ENCODE measurements around the gene PLCB4. TPM values are rescaled to one million over a fixed set of nuclear protein-coding genes. Genes with fewer than 3 reads are reported as not detected.
A peak's percentile ranks its signal among the peaks of the same experiment; 100 is the strongest.

The PLCB4 gene
- total RNA-seq, 1 donor from 2014 or later = 59.6 TPM

DNA sequence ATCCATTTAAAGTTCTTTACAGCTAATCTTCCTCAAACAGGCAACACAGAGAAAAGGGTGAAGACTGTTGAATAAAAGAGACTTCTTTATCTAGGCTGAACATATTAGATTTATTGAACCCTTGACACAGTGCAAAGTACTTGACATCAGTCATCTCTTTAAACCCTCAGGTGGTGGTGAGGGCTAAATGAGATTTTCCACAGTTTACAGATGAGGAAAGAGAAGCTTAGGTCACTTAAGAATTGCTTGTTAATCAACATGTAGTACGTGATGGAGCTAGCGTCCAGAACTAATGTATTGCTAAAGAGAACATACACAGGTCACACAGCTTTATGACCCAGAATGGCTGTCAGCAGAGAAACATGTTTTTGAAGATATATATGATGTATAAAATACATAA lies 252.1 kb downstream of the PLCB4 start:
- DNase-seq (ENCODE audit: low read depth) = no peak
- TF ChIP-seq, protein P1, sequence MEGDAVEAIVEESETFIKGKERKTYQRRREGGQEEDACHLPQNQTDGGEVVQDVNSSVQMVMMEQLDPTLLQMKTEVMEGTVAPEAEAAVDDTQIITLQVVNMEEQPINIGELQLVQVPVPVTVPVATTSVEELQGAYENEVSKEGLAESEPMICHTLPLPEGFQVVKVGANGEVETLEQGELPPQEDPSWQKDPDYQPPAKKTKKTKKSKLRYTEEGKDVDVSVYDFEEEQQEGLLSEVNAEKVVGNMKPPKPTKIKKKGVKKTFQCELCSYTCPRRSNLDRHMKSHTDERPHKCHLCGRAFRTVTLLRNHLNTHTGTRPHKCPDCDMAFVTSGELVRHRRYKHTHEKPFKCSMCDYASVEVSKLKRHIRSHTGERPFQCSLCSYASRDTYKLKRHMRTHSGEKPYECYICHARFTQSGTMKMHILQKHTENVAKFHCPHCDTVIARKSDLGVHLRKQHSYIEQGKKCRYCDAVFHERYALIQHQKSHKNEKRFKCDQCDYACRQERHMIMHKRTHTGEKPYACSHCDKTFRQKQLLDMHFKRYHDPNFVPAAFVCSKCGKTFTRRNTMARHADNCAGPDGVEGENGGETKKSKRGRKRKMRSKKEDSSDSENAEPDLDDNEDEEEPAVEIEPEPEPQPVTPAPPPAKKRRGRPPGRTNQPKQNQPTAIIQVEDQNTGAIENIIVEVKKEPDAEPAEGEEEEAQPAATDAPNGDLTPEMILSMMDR (conservative IDR thresholded peaks at IDR 0.05; ENCODE audit: low read depth, low read length) = no peak
- H3K4me3 ChIP-seq (ENCODE audit: low read depth, low read length) = no peak overlapping the region

GRCh38 chr20:9322661-9323060 lies 253.8 kb downstream of the PLCB4 start:
- no peak overlapping the region for H3K4me3 ChIP-seq (ENCODE audit: low read depth, low read length)
- DNase-seq (ENCODE audit: low read depth) = no peak
- TF ChIP-seq, protein P1 (conservative IDR thresholded peaks at IDR 0.05; ENCODE audit: low read depth, low read length) = no peak

GRCh38 chr20:9323622-9324021 lies 254.7 kb downstream of the PLCB4 start:
- no peak overlapping the region for H3K4me3 ChIP-seq (ENCODE audit: low read depth, low read length)
- no peak for DNase-seq (ENCODE audit: low read depth)
- TF ChIP-seq, protein P1 (conservative IDR thresholded peaks at IDR 0.05; ENCODE audit: low read depth, low read length) = peak; percentile 49

GRCh38 chr20:9329355-9330101 lies 260.6 kb downstream of the PLCB4 start:
- DNase-seq (ENCODE audit: low read depth) = no peak
- TF ChIP-seq, protein P1 (conservative IDR thresholded peaks at IDR 0.05; ENCODE audit: low read depth, low read length) = no peak
- H3K4me3 ChIP-seq (ENCODE audit: low read depth, low read length) = no peak overlapping the region

DNA sequence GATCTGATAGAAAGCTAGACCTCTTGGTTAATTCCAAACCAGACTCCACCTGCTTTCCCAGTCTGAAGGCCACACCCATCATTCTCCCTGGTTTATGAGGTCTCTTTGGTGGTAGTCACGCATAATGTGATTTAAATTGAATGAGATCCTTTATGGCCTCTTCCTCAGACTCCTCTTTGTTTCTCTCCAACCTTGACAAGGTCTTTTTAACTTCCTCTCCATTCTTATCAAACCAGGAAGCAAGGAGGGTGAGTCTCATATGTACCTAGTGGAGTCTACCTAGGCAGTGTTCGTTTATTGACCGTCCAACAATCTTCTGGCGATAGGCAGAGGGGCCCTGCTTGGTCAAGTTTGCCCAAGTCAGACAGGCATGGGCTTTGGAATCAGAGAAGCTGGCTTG lies 261.3 kb downstream of the PLCB4 start:
- DNase-seq (ENCODE audit: low read depth) = no peak

DNA sequence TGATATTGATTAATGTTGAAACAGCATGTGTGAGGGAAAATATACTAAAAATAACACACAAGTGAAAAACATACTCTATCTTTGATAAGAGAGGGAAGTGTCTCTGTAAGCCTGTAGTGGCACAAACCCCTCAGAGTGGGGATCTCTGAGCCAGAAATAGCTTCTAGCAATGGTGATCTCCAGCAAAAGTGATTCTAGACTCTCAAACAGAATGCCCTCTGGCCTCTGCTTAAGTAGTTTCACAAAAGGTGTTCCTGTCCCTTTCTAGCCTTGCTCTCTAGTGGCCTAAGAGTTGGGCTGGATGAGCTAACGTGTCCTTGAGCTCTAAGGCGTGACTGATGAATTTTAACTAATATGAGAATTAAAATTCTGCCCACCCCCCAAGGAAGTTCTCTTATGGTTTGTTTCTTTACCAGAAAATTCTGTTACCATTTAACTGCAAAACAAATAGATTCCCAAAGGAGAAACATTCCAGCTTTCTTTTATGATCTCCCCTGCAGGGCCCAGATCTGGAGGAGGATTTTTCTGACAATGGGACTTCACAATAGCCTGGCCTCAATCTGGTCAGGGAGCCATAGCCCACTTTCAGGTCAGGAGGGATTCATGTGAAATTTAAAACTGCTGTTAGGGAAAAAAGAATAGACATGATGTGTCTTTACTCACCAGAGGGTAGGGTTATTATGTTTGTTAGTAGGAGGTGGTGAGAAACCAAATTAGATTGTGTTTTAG lies 263.0 kb downstream of the PLCB4 start:
- no peak for DNase-seq (ENCODE audit: low read depth)
- TF ChIP-seq, protein P1 (conservative IDR thresholded peaks at IDR 0.05; ENCODE audit: low read depth, low read length) = no peak
- H3K4me3 ChIP-seq (ENCODE audit: low read depth, low read length) = no peak overlapping the region

More for the DNA sequence above, 261.3 kb downstream of the PLCB4 start:
- H3K4me3 ChIP-seq (ENCODE audit: low read depth, low read length) = no peak overlapping the region
- TF ChIP-seq, protein P1 (conservative IDR thresholded peaks at IDR 0.05; ENCODE audit: low read depth, low read length) = no peak
